Measurements from ENCODE around the gene RBP5.

GRCh38 chr12:7169951-7170350 is 41.3 kb upstream of the RBP5 start:
- TF ChIP-seq BRD9 (IDR thresholded peaks at IDR 0.05; ENCODE audit: low read depth, partially characterized antibody) (no peak), STAT5A (IDR thresholded peaks at IDR 0.05; ENCODE audit: borderline replicate concordance, low read length) (no peak), FOXK2 (conservative IDR thresholded peaks at IDR 0.05 in 1 of 2, IDR thresholded peaks at IDR 0.05 in 1 of 2; ENCODE audit: low read depth in 2 of 2) (no peak), DMBX1 (CRISPR knock-in tag; IDR thresholded peaks at IDR 0.05; ENCODE audit: borderline replicate concordance) (no peak)
